ENCODE results near the gene SUGCT.

Gene SUGCT

GRCh38 chr7:40733114-40733513 lies 598.3 kb downstream of the SUGCT start:
- DNase-seq (ENCODE audit: low read depth): no peak

GRCh38 chr7:40733578-40733977 lies 598.8 kb downstream of the SUGCT start:
- DNase-seq (ENCODE audit: low read depth): no peak

GRCh38 chr7:40739257-40739656 lies 604.5 kb downstream of the SUGCT start:
- no peak for DNase-seq (ENCODE audit: low read depth)

- DNase-seq (ENCODE audit: low read depth): no peak
Observed at GRCh38 chr7:40742270-40742669, 607.5 kb downstream of the SUGCT start.

GRCh38 chr7:40746841-40747556 lies 612.2 kb downstream of the SUGCT start:
- no peak for DNase-seq (ENCODE audit: low read depth)

GRCh38 chr7:40747856-40748255 lies 613.1 kb downstream of the SUGCT start:
- no peak for DNase-seq (ENCODE audit: low read depth)

- no peak for DNase-seq (ENCODE audit: low read depth)
Observed at GRCh38 chr7:40749877-40750276, 615.1 kb downstream of the SUGCT start.

- DNase-seq (ENCODE audit: low read depth): no peak
Observed at GRCh38 chr7:40753455-40753854, 618.6 kb downstream of the SUGCT start.

GRCh38 chr7:40755438-40755837 lies 620.6 kb downstream of the SUGCT start:
- DNase-seq (ENCODE audit: low read depth): no peak

GRCh38 chr7:40757109-40757508 lies 622.3 kb downstream of the SUGCT start:
- no peak for DNase-seq (ENCODE audit: low read depth)

- DNase-seq (ENCODE audit: low read depth): no peak
Observed at GRCh38 chr7:40758590-40758989, 623.8 kb downstream of the SUGCT start.

- no peak for DNase-seq (ENCODE audit: low read depth)
Observed at GRCh38 chr7:40760293-40760964, 625.6 kb downstream of the SUGCT start.

- DNase-seq (ENCODE audit: low read depth): no peak
Observed at GRCh38 chr7:40760987-40761386, 626.2 kb downstream of the SUGCT start.

GRCh38 chr7:40761762-40762560 lies 627.2 kb downstream of the SUGCT start:
- DNase-seq (ENCODE audit: low read depth): no peak

- DNase-seq (ENCODE audit: low read depth): no peak
Observed at GRCh38 chr7:40763319-40764287, 628.8 kb downstream of the SUGCT start.

- DNase-seq (ENCODE audit: low read depth): no peak
Observed at GRCh38 chr7:40765639-40766038, 630.8 kb downstream of the SUGCT start.

GRCh38 chr7:40772096-40772495 lies 637.3 kb downstream of the SUGCT start:
- no peak for DNase-seq (ENCODE audit: low read depth)

GRCh38 chr7:40773656-40774055 lies 638.9 kb downstream of the SUGCT start:
- DNase-seq (ENCODE audit: low read depth): no peak

GRCh38 chr7:40775877-40776276 lies 641.1 kb downstream of the SUGCT start:
- DNase-seq (ENCODE audit: low read depth): no peak

- DNase-seq (ENCODE audit: low read depth): no peak
Observed at GRCh38 chr7:40777730-40778312, 643.0 kb downstream of the SUGCT start.

GRCh38 chr7:40780460-40780859 lies 645.7 kb downstream of the SUGCT start:
- DNase-seq (ENCODE audit: low read depth): no peak

All from stimulated activated CD8-positive, alpha-beta memory T cell treated with anti-CD3 and anti-CD28 coated beads, Interleukin-15, amount 100 ng/mL, for 24 hours (primary cell).